Measurements from ENCODE around the gene ELANE. TPM values are rescaled to one million over a fixed set of nuclear protein-coding genes. Genes with fewer than 3 reads are reported as not detected.
"Not testable (repeated sequence)": the region's sequence is repeated elsewhere in the genome, so short reads cannot be mapped to it uniquely, and the experiment has no call there.

Gene ELANE
- total RNA-seq, 1 donor from 2014 or later, result not detected

DNA sequence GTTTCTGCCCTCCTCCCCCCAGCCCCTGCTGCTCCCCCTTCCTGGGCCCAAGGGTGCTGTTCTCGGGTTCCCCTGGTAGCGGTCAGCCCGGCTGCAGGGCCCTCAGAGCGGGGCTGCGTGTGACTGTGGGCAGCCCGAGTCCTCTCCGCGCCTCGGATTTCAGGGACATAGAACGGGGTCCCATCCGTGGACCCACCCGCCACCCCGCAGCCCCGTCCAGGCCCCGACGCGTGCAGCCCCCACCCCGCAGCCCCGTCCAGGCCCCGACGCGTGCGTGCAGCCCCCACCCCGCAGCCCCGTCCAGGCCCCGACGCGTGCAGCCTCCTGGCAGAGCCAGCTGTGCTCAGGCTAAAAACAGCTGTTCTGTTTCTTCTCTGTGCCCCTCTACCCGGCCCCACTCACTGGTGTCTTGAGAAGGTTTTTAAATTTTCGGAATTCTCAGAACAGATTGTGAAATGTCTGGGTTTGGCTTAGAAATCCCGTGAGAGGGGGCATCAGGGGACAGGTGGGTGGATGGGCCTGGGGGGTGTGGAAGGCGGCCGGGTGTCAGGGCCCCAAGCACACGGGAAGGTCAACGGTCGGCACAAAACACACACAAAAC, 16.8 kb upstream of the ELANE start:
- no peak for DNase-seq (ENCODE audit: extremely low read depth, low read depth, low spot score)

DNA sequence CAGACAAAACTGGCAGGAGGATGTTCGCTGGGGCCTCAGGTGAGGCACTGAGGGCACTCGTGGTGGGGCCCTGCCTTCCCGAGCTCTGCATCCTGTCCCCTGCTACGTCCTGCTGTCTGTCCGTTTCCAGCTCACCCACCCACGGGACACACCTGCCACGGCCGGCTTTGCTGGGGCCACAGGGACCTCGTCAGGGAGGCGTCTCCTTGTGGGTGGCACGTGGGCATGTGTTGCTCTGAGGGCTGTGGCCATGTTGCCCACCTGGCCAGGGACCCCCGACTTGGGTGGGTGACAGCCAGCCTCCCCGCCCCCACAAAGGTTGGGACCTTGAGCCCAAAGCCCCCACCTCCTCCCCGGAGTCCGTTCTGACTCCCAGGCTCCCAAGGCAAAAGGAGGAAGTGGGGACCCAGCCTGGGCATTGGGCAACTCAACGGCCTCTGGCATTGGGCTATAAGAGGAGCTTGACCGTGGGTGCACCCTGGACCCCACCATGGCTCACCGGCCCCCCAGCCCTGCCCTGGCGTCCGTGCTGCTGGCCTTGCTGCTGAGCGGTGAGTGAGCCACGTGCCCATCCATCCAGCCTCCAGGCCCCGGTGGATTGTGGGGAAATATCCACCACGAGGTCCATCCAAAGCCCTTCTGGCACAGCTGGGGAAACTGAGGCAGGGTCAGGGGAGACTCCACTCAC, 11.4 kb upstream of the ELANE start, which contains the start of gene PRTN3:
Gene PRTN3 (plus strand): TSS at position 481 of the 688 bp plus-strand sequence. CDS start 10 bp downstream, at position 491.
- no peak for DNase-seq (ENCODE audit: extremely low read depth, low read depth, low spot score)

DNA sequence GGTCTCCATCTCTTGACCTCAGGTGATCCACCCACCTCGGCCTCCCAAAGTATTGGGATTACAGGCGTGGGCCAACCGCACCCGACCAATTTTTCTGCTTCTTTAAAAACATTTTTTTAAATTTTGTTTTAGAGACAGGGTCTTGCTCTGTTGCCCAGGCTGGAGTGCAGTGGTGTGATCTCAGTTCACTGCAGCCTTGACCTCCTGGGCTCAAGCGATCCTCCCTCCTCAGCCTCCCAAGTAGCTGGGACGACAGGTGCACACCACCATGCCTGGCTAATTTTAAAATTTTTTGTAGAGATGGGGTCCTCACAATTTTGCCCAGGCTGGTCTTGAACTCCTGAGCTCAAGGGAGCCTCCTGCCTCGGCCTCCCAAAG, 9.3 kb upstream of the ELANE start:
- not testable (repeated sequence) for DNase-seq (ENCODE audit: extremely low read depth, low read depth, low spot score)

DNA sequence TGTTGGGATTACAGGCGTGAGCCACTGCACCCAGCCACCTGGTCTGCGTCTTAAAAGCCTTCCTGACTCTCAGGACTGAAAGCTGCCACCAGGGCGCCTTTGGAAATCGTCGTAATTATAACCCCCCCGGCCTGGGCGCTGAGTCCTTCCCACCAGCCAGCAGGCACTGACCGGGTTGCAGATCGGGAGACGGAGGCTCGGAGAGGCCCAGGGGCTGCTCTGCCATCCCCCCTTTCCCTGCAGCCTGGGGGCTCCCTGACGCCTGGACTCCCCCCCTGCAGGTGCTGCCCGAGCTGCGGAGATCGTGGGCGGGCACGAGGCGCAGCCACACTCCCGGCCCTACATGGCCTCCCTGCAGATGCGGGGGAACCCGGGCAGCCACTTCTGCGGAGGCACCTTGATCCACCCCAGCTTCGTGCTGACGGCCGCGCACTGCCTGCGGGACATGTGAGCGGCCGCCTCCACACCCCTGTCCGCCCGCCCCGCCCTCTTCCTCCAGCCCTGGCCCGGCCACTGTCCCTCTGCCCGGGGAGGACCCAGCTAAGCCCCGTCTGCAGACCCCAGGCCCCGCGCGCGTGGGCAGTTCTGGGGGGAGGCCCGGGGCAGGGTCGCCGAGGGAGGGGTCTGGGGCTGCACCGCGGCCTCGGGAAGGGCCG, 8.8 kb upstream of the ELANE start:
- no peak for DNase-seq (ENCODE audit: extremely low read depth, low read depth, low spot score)

DNA sequence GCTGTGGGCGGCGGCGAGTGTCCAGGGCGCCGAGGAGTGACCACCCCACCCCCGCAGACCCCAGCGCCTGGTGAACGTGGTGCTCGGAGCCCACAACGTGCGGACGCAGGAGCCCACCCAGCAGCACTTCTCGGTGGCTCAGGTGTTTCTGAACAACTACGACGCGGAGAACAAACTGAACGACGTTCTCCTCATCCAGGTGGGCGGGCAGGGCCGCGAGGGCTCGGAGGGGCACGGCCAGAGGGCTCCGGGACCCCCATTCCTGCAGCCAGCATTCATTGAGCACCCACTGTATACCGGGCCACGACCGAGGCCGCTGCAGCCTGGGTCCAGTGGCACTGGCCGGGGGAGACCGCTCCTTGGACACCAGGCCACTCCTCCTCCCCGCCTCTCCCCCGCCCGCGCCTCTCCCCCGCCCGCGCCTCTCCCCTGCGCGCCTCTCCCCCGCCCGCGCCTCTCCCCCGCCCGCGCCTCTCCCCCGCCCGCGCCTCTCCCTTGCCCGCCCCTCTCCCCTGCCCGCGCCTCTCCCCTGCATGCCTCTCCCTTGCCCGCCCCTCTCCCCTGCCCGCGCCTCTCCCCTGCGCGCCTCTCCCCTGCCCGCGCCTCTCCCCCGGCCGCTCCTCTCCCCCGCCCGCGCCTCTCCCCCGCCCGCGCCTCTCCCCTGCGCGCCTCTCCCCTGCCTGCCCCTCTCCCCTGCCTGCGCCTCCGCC, 8.1 kb upstream of the ELANE start:
- no peak for DNase-seq (ENCODE audit: extremely low read depth, low read depth, low spot score)

DNA sequence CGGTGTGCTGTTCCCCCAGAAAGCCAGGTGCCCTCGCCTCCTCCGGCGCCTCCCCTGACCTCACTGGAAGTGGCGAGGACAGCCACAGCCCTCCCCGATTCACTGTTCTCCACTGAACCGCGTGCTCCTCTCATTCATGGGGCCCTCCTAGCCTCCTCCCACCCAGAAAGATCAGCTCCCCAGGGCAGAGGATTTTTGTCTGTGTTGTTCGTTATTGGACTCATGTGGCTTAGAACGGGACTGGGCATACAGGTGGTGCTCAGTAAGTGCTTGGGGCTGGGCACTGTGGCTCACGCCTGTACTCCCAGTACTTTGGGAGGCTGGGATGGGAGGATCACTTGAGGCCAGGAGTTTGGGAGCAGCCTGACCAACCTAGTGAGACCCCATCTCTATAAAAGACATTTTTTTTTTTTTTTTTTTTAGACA, 7.5 kb upstream of the ELANE start:
- DNase-seq (ENCODE audit: extremely low read depth, low read depth, low spot score), result no peak

DNA sequence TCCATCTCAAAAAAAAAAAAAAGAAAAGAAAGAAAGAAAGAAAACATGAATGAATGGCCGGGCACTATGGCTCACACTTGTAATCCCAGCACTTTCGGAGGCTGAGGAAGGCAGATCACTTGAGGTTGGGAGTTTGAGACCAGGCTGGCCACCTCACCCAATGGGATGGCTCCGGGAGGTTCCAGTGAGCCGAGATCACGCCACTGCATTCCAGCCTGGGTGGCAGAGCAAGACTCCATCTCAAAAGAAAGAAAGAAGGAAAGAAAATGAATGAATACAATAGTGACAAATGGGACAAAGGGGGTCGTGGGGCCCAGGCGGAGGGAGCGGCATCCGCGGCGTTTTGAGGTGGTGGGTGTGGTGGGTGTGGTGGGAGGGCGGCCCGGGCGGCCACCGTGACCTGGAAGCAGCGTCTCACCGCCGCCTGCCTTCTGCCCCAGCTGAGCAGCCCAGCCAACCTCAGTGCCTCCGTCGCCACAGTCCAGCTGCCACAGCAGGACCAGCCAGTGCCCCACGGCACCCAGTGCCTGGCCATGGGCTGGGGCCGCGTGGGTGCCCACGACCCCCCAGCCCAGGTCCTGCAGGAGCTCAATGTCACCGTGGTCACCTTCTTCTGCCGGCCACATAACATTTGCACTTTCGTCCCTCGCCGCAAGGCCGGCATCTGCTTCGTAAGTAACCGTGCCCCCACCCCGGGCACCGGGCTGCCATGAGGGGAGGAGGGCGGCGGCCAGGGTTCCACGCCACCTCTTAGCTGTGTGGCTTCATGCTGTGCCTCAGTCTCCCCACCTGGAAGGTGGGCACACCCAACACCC, 6.2 kb upstream of the ELANE start:
- DNase-seq (ENCODE audit: extremely low read depth, low read depth, low spot score), result no peak

DNA sequence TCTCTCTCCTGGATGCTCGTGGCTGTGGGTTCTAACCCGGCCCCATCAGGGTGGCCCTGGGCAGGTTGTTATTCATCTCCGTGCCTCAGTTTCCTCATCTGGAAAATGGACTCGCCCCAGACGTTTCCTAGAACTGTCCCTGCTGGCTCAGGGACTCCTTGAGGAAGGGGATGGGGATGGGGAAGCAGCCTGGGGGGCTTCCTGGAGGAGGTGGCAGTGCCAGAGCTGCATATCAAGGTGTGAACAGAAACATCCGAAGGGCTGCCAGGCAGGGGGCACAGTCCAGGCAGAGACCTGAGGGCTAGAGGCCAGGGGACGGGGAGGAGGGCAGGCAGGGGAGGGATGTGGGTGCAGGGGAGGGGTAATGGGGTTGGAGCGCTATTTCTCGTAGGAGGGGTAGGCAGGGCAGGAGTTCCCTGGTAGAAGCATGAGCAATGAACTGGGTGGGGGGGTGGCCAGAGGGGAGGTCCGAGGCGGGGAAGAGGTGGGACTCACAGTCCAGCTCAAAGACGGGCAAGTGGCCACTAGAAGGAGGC, 3.6 kb upstream of the ELANE start:
- DNase-seq (ENCODE audit: extremely low read depth, low read depth, low spot score), result no peak

DNA sequence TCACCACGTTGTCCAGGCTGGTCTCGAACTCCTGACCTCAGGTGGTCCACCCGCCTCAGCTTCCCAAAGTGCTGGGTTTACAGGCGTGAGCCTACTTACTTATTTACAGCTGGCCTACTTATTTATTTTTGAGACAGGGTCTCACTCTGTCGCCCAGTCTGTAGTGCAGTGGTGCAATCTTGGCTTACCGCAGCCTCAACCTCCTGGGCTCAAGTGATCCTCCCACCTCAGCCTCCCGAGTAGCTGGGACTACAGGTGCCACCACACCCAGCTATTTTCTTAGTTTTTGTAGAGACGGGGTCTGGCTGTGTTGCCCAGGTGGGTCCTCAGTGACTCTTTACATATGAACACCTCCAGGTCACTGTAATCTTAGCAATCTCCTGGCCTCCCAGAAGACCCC, 2.9 kb upstream of the ELANE start:
- not testable (repeated sequence) for DNase-seq (ENCODE audit: extremely low read depth, low read depth, low spot score)

DNA sequence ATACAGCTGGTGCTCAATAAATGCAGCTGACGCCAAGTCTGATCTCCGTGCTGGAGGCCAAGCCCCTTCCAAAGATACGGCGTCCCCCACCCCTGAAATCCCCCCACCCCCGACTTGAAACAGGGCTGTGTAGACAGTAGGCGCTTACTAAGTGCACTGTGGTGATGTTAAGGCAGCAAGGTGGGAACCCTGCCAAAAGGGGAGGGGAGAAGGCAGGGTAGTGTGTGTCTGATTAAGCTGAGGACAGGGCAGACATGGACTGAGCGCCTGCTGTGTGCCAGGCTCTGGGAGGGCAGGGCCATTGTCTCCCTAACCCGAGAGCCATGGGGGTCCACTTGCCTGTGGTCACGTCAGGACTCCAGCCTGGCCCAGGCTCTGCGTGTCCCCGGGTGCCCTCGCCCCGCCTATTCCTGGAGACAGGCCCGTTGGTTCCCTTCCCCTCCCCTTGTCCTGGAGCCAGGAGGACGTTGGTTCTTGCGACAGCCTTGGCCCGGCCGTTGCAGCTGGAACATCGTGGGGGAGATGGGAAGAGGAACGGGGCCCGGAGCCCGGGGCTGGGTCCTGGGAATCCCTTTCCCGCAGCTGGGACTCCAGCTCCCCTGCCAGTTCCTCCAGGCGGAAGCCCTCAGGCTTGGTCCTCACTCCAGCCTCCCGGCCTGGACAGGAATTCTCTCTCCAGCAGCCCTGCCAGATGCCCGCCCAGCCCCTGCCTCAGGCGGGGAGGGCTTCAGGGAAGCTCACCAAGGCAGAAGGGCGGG, 1.7 kb upstream of the ELANE start:
- no peak for DNase-seq (ENCODE audit: extremely low read depth, low read depth, low spot score)

DNA sequence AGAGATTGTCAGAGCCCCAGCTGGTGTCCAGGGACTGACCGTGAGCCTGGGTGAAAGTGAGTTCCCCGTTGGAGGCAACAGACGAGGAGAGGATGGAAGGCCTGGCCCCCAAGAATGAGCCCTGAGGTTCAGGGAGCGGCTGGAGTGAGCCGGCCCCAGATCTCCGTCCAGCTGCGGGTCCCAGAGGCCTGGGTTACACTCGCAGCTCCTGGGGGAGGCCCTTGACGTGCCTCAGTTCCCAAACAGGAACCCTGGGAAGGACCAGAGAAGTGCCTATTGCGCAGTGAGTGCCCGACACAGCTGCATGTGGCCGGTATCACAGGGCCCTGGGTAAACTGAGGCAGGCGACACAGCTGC, 1.1 kb upstream of the ELANE start:
- no peak for DNase-seq (ENCODE audit: extremely low read depth, low read depth, low spot score)

DNA sequence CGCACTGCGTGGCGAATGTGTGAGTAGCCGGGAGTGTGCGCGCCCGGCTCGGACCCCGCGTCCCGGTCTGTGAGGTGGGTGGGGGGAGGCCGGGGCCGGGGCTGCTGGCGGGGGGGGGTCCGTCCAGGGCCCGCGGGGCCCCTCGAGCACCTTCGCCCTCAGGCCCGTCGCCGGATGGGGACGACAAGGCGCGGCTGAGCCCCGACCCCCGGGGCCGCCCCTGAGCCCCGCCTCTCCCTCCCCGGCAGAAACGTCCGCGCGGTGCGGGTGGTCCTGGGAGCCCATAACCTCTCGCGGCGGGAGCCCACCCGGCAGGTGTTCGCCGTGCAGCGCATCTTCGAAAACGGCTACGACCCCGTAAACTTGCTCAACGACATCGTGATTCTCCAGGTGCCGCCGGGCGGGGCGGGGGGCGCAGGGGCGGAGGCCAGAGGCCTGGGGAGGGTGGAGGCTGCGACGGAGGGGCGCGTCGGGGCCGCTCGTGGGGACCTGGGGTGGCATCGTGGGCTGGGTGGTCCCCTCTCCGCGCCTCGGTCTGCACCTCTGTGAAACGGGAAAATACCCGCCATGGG, 997 bp downstream of the ELANE start:
- no peak for DNase-seq (ENCODE audit: extremely low read depth, low read depth, low spot score)

DNA sequence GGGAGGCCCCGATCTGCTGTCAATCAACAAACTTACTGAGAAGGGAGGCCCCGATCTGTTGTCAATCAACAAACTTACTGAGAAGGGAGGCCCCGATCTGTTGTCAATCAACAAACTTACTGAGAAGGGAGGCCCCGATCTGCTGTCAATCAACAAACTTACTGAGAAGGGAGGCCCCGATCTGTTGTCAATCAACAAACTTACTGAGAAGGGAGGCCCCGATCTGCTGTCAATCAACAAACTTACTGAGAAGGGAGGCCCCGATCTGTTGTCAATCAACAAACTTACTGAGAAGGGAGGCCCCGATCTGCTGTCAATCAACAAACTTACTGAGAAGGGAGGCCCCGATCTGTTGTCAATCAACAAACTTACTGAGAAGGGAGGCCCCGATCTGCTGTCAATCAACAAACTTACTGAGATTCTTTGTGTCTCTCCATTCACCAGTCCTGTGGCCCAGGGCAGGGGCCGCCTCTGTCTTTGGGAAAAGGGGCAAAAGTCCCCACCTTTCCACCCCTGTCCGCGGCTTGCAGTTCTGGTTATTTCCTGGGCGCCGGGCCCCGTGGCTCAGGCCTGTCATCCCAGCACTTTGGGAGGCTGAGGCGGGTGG, 1.6 kb downstream of the ELANE start:
- DNase-seq (ENCODE audit: extremely low read depth, low read depth, low spot score), result not testable (repeated sequence)

DNA sequence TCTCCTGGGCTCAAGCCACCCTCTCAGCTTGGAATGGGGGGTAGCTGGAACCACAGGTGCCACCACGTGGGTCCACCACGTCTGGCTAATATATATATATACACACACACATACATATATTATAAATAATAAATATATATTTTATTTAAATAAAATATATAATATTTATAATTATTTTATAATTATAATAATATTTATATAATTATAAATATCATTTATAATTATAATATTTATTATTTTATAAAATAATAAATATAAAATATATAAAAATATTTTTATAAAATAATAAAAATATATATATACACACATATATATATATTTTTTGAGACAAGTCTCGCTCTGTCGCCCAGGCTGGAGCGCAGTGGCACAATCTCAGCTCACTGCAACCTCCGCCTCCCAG, 2.4 kb downstream of the ELANE start:
- no peak for DNase-seq (ENCODE audit: extremely low read depth, low read depth, low spot score)

DNA sequence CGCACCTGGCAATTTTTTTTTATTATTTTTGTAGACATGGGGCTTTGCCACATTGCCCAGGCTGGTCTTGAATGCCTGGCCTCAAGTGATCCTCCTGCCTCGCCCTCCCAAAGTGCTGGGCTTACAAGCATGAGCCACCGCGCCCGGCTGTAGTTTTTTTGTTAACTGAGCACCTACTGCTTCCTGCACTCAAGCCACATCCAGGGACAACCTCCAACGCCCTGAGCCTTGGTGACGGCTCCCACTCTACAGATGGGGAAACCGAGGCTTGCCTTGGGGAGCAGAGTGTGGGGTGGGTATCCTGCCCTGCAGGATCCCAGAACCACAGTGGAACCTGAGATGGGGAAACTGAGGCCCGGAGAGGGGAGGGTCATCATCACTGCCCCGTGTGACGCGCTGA, 3.0 kb downstream of the ELANE start:
- DNase-seq (ENCODE audit: extremely low read depth, low read depth, low spot score), result no peak

DNA sequence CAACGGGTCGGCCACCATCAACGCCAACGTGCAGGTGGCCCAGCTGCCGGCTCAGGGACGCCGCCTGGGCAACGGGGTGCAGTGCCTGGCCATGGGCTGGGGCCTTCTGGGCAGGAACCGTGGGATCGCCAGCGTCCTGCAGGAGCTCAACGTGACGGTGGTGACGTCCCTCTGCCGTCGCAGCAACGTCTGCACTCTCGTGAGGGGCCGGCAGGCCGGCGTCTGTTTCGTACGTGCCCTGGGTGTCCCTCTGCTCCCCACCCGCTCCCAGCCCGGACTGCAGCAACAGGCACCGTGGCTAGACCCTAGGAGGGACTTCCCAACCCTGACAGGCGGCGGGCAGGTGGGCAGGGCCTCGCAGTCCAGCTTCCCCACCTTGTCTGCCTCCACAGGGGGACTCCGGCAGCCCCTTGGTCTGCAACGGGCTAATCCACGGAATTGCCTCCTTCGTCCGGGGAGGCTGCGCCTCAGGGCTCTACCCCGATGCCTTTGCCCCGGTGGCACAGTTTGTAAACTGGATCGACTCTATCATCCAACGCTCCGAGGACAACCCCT, 3.5 kb downstream of the ELANE start:
- DNase-seq (ENCODE audit: extremely low read depth, low read depth, low spot score), result no peak

DNA sequence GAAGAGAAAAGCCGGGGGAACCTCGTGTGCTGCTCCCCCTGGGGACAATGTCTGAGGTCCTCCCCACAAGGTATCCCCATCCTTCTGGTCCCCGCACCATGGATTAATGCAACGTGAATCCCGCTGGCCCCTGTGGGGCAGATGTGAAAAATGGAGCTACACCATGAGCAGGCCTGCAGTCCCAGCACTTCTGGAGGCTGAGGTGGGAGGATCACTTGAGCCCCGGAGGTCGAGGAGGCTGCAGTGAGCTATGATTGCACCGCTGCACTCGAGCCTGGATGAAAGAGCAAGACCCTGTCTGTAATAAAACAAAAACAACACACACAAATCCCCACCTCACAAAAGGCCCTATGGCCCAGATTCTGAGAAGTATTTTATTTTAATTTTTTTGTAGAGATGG, 6.2 kb downstream of the ELANE start:
- DNase-seq (ENCODE audit: extremely low read depth, low read depth, low spot score), result no peak
